Stimulated activated CD4-positive, alpha-beta T cell treated with anti-CD3 and anti-CD28 coated beads, TNF-alpha, amount 100 ng/mL, for 4 hours (primary cell): Measurements from ENCODE around the gene UFM1.
"Not testable (repeated sequence)": the region's sequence is repeated elsewhere in the genome, so short reads cannot be mapped to it uniquely, and the experiment has no call there.

ENCODE experiments used
- DNase-seq, 3 experiments: peaks; one replicate each; pipeline ENCODE4 v3.0.0-alpha.2; 2020; ENCODE audit warnings: low read depth in 3 of 3

Gene UFM1

DNA sequence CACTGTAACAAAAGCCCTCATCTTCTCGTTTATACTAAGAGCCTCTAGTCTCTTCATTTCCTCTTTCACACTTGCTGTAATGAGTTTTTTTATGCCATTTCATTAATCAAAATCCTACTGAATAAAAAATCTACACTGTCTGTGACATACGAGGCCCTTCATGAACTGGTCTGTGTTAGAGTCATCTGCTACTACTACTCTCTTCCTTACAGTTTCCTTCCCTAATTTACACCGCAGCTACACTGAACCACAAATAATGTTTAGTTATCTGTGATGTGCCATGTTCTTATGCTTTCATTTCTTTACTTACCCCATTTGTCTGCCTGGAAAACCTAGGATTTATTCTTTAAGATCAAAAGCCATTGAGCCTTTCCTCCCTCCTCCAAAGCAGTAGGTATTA lies 16.0 kb downstream of the UFM1 start:
- no peak for DNase-seq

- DNase-seq = no peak
Observed at GRCh38 chr13:38366954-38367645, 17.4 kb downstream of the UFM1 start.

GRCh38 chr13:38369058-38369457 lies 19.4 kb downstream of the UFM1 start:
- no peak for DNase-seq

DNA sequence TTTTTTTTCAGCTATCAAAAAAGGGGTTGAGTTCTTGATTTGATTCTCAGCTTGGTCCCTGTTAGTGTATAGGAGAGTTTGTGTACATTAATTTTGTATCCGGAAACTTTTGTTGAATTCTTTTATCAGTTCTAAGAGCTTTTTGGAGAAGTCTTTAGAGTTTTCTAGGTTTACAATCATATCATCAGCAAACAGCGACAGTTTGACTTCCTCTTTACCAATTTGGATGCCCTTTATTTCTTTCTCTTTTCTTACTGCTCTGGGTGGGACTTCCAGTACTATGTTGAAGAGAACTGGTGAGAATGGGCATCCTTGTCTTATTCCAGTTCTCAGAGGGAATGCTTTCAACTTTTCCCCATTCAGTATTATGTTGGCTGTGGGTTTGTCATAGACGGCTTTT lies 20.4 kb downstream of the UFM1 start:
- not testable (repeated sequence) for DNase-seq

- DNase-seq = no peak
Observed at GRCh38 chr13:38372820-38373383, 23.3 kb downstream of the UFM1 start.

DNA sequence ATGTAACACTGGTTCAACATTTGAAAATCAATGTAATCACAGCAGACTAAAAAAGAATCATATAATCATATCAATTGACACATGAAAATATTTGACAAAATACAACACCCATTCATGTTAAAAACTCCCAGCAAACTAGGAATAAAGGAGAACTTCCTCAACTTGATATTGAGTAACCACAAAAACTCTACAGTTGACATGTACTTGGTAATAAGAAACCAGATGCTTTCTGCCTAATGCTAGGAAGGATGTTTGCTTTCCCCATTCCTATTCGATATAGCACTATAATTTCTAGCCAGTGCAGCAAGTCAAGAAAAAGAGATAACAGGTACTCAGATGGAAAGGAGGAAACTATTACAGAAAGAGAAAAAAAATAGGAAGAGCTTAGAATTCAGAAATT lies 26.9 kb downstream of the UFM1 start:
- no peak for DNase-seq

DNA sequence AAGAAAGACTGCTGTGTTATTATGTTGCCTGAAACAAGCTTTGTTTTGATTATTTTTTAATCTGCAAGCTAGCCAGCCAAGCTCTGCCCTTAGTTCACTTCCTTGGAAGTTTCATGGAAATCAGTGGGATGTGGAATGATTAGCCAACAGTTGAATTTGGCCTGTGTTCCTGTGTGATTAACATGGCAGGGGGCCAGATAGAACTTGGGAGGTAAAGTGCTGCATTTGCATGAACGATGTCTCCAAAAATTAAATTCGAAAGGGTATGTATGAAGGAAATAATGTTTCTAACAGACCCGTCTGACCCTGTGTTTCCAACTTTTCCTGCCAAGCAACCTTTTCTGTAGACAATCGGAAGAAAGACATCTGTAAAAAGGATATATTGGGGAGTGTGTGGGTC lies 32.2 kb downstream of the UFM1 start:
- no peak for DNase-seq

DNA sequence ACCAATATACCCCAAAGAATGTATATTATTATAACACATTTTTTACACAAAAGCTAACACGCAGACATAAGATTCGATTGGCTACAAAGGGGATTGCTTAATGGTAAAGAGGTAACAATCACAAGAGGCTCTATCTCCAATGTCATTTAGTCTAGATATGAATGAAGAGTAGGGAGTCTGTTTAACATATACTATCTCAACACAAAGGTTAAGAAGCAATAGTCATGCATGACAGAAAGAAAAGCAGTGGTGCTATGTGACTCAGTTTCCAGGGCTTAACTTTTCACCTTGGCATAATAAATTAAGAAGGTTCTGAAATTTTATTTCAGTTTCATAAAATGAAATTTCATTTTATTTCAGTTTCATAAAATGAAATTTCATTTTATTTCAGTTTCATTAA lies 33.3 kb downstream of the UFM1 start:
- DNase-seq = no peak

DNA sequence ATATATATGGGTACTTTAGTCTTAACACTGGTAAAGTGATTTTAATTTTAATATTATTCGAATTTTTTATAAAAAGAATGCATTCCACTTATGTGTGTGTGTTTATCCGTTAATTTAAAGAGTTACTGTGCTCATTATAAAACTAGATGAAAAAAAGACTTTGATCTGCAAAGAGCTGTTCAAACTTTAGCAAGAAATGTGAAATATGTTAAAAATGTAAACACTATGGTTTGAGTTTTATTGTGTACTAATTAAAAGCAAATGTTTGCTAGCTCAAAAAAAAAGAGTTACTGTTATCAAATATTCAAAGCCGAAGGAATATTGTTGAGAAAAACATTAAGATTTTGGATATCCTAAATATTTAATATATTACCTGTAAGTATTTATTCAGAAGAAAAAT lies 34.5 kb downstream of the UFM1 start:
- no peak for DNase-seq

GRCh38 chr13:38385153-38385891 lies 35.7 kb downstream of the UFM1 start:
- no peak for DNase-seq

GRCh38 chr13:38386421-38386820 lies 36.8 kb downstream of the UFM1 start:
- no peak for DNase-seq

GRCh38 chr13:38391341-38391740 lies 41.7 kb downstream of the UFM1 start:
- no peak for DNase-seq

GRCh38 chr13:38394777-38395496 lies 45.3 kb downstream of the UFM1 start:
- DNase-seq = no peak

- DNase-seq = no peak
Observed at GRCh38 chr13:38395497-38395788, 45.8 kb downstream of the UFM1 start.

- no peak for DNase-seq
Observed at GRCh38 chr13:38398711-38399493, 49.3 kb downstream of the UFM1 start.

DNA sequence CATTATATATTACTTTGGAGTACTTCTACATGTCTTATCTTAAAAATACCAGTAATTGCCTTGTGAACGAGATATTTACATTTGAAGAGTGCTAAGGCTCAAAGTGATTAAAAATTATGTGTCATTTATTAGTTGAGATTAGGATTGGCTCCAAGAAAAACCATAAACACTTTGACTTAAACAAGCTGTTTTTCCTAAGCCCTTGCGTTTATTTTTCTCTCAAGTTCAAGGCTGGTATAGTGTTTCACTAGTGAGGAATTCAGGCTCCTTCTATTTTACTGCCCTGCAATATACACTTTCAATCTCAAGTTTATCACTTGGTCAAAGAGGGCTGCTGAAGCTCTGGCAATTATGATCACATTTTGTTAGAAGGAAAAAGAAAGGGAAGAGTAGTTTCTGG lies 49.9 kb downstream of the UFM1 start:
- DNase-seq = no peak

GRCh38 chr13:38401276-38401675 lies 51.6 kb downstream of the UFM1 start:
- no peak for DNase-seq

DNA sequence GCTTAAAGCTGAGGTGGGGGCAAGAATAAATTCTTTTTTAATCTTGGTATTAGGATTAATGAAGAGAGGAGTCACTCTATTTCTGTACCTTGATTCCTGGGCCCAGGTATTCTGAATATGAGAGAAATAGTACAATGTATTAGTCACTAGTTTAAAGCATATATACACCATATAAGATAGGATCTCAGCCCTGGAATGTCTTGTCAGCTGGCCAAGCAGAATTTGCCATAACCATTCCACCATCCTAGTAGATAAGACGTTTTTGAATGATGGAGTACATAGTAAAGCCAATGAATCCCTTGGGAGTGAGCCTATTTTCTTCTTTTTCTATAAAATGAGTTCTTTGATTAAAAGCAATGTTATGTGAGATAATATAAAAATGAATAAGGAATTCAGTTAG lies 55.6 kb downstream of the UFM1 start:
- DNase-seq = no peak

DNA sequence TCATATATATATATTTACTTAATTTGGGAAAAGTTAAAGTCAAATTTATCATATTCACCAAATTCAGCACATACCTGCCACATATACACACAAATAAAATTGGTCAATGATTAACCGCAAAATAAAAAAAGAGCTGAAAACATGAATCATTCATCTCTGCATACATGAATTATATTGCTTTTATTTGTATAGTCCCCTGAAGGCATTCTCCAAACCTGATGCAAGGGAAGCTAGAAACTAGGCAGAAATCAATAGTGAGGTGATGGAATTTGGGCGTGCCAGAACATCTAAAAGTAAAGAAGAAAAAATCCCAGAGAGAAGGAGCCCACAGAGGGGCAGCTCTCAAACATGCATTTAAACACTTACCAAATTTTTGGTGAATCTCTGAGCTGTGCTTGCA lies 60.1 kb downstream of the UFM1 start:
- DNase-seq = no peak

- DNase-seq = no peak
Observed at GRCh38 chr13:38412266-38412665, 62.6 kb downstream of the UFM1 start.
